B cell (primary cell): Measurements from ENCODE around the gene C4orf33. TPM values are rescaled to one million over a fixed set of nuclear protein-coding genes. Genes with fewer than 3 reads are reported as not detected.
"Not testable (repeated sequence)": the region's sequence is repeated elsewhere in the genome, so short reads cannot be mapped to it uniquely, and the experiment has no call there.

ENCODE experiments used
- ATAC-seq: fragments of 200-7000 bp; cut with Tn5 transposase; one replicate; pipeline ENCODE4 v1.10.0; 2021; ENCODE audit warnings: low read depth, mild to moderate bottlenecking, moderate number of reproducible peaks, moderate library complexity
- CTCF ChIA-PET: fragments of 350-600 bp; sonication (Branson Sonifier 250); formaldehyde crosslinking; loops from one replicate; lab custom pipeline; 2021; ENCODE audit warnings: antibody characterized with exemption, inconsistent platforms; lab: Charles Lee
- POLR2A ChIA-PET: fragments of 350-600 bp; sonication (Branson Sonifier 250); formaldehyde crosslinking; loops from one replicate; lab custom pipeline; 2021; ENCODE audit warnings: antibody characterized with exemption; lab: Charles Lee
- DNase-seq: peaks from one replicate; pipeline ENCODE4 v3.0.0; 2013
- H2AFZ ChIP-seq: 2 replicates; pipeline ENCODE4 v1.6.1; 2012; ENCODE audit warnings: mild to moderate bottlenecking, low read depth, low read length; ENCODE audit not compliant: insufficient read depth, poor library complexity, severe bottlenecking
- H3K27ac ChIP-seq, 2 donors: 1 replicate in 1 of 2; 2 replicates in 1 of 2; pipeline ENCODE4 v1.5.1; 2012 to 2013; ENCODE audit warnings: low read length in 2 of 2, mild to moderate bottlenecking in 2 of 2, moderate library complexity in 1 of 2
- H3K27me3 ChIP-seq, 4 experiments: fragments of 200-600 bp in 1 of 4; sonication (generic) in 1 of 4; replicated peaks in 1 of 4; 1 replicate in 2 of 4; 2 replicates in 2 of 4; pipeline versions ENCODE4 v1.6.1 to v1.7.0; 2013 to 2016; ENCODE audit warnings: low read length in 3 of 4, mild to moderate bottlenecking in 2 of 4, mixed read lengths in 1 of 4, moderate library complexity in 1 of 4; ENCODE audit not compliant: insufficient read depth in 4 of 4, control insufficient read depth in 3 of 4; ENCODE audit errors: control extremely low read depth in 1 of 4
- H3K36me3 ChIP-seq, 2 experiments: replicated peaks in 1 of 2; 1 replicate in 1 of 2; 2 replicates in 1 of 2; pipeline versions ENCODE4 v1.6.1 to v1.7.1; 2013; ENCODE audit warnings: low read length in 1 of 2; ENCODE audit not compliant: insufficient read depth in 2 of 2, control insufficient read depth in 1 of 2; ENCODE audit errors: control extremely low read depth in 1 of 2, extremely low read depth in 1 of 2
- H3K4me1 ChIP-seq, 2 donors: fragments of 200-600 bp in 1 of 2; sonication (generic) in 1 of 2; 1 replicate in 1 of 2; 2 replicates in 1 of 2; pipeline versions ENCODE4 v1.5.1 to v1.6.1; 2013 to 2017; ENCODE audit warnings: low read length in 2 of 2; ENCODE audit not compliant: control insufficient read depth in 2 of 2, insufficient read depth in 2 of 2
- H3K4me2 ChIP-seq: replicated peaks from 2 replicates; pipeline ENCODE3; 2012; ENCODE audit warnings: mild to moderate bottlenecking, low read depth, low read length; ENCODE audit not compliant: poor library complexity, severe bottlenecking
- H3K4me3 ChIP-seq, 5 experiments: fragments of 200-600 bp in 1 of 5; sonication (generic) in 1 of 5; 1 replicate in 3 of 5; 2 replicates in 2 of 5; pipeline versions ENCODE4 v1.5.1 to v1.7.0; 2011 to 2016; ENCODE audit warnings: low read length in 4 of 5, mild to moderate bottlenecking in 4 of 5, low read depth in 2 of 5, control low read depth in 1 of 5, moderate library complexity in 1 of 5; ENCODE audit not compliant: insufficient read depth in 1 of 5; ENCODE audit errors: control extremely low read depth in 1 of 5, extremely low read depth in 1 of 5
- H3K79me2 ChIP-seq: fragments of 200-600 bp; sonication (generic); one replicate; pipeline ENCODE4 v1.6.0; 2016; ENCODE audit warnings: low read length; ENCODE audit not compliant: control insufficient read depth, insufficient read depth
- H3K9ac ChIP-seq: fragments of 200-600 bp; sonication (generic); 2 replicates; pipeline ENCODE4 v1.6.1; 2017; ENCODE audit warnings: mild to moderate bottlenecking, low read length, moderate library complexity
- H3K9me3 ChIP-seq, 3 donors: one replicate each; pipeline versions ENCODE4 v1.6.1 to v1.7.1; 2013; ENCODE audit warnings: low read length in 2 of 3; ENCODE audit not compliant: control insufficient read depth in 2 of 3, insufficient read depth in 1 of 3; ENCODE audit errors: control extremely low read depth in 1 of 3
- H4K20me1 ChIP-seq: 2 replicates; pipeline ENCODE4 v1.6.0; 2012; ENCODE audit warnings: mild to moderate bottlenecking, low read length; ENCODE audit not compliant: insufficient read depth, control insufficient read depth, poor library complexity, severe bottlenecking
- H3K27ac Mint-ChIP-seq: one replicate; pipeline ENCODE4 v1.8.0; 2021; ENCODE audit warnings: mixed read lengths
- H3K27me3 Mint-ChIP-seq: one replicate; pipeline ENCODE4 v1.8.0; 2021; ENCODE audit warnings: mixed read lengths
- H3K4me1 Mint-ChIP-seq: one replicate; pipeline ENCODE4 v1.8.0; 2021; ENCODE audit warnings: mixed read lengths
- H3K4me3 Mint-ChIP-seq: one replicate; pipeline ENCODE4 v1.8.0; 2021; ENCODE audit warnings: mixed read lengths
- H3K9me3 Mint-ChIP-seq: one replicate; pipeline ENCODE4 v1.8.0; 2022; ENCODE audit warnings: mixed read lengths; ENCODE audit not compliant: insufficient read depth
- EZH2 ChIP-seq: IDR thresholded peaks from 2 replicates; pipeline ENCODE4 v1.6.1; 2012; ENCODE audit warnings: borderline replicate concordance, low read depth, mild to moderate bottlenecking, moderate library complexity, low read length; ENCODE audit not compliant: insufficient read depth, poor library complexity, severe bottlenecking
- WGBS: methylation state at CpG from one replicate; pipeline ENCODE4 v1.1.5; 2013; ENCODE audit warnings: missing lambda C conversion rate; ENCODE audit not compliant: insufficient coverage; 5-methylcytosine and 5-hydroxymethylcytosine counted together
- intact Hi-C: fragments of 100-400 bp; cut with micrococcal nuclease; formaldehyde crosslinking; loops from one replicate; pipeline ENCODE4 v1.10.0; 2022
- polyA plus RNA-seq: library from polyadenylated mRNA; depleted of rRNA; stranded (reverse); fragments of >200 nt; gene quantifications from 2 replicates; pipeline ENCODE4 v1.2.3, GENCODE V29; 2012
- total RNA-seq, 2 donors: library from RNA; stranded (reverse); fragments of 120-200 nt in 1 of 2; gene quantifications; 1 replicate in 1 of 2; 2 replicates in 1 of 2; pipeline versions ENCODE4 v1.2.3 to v1.2.4, GENCODE V29; 2013 to 2022
- TF ChIP-seq, protein P1 (sequence below): fragments of 200-600 bp; IDR thresholded peaks from one replicate; pipeline ENCODE4 v1.8.0; 2022; ENCODE audit warnings: antibody characterized with exemption, mild to moderate bottlenecking

The C4orf33 gene
- total and polyA plus RNA-seq, 2 donors (not counting 1 experiment from before 2014, with no cell fraction given) = 9.0 to 9.5 TPM

DNA sequence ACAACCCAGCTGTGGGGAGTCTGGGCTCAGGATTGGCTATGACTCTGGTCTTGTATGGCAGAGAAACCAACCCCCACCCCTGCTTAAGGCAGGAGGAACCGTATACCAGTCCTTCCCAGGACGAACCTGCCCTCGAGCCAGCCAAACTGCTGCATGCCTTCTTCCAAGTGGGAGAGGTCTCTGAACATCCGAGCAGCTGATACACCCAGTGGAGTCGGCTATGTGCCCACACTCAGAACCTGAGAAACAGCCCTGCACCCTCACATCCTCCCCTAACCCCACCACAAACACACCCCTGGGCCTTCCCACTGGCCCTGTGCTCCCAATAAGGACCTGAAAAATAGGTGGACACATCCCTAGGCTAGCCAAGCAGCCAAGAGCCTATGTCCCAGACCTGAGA lies 21.8 kb downstream of the C4orf33 start:
- Histone ChIP-seq H3K27me3 (no peaks in the 10 kb centered on the region), H2AFZ (no peak overlapping the region), H3K9ac (no peak overlapping the region), H3K4me2 (no peak overlapping the region), H3K79me2 (no peaks in the 10 kb centered on the region), H3K36me3 (no peaks in the 10 kb centered on the region), H3K27ac (no peak overlapping the region), H4K20me1 (no peaks in the 10 kb centered on the region), H3K4me1 (no peaks in the 10 kb centered on the region), H3K9me3 (no peaks in the 10 kb centered on the region), H3K4me3 (no peak overlapping the region)
- intact Hi-C loops = no loop called here
- no peak overlapping the region for H3K4me3 Mint-ChIP-seq
- TF ChIP-seq, protein P1, sequence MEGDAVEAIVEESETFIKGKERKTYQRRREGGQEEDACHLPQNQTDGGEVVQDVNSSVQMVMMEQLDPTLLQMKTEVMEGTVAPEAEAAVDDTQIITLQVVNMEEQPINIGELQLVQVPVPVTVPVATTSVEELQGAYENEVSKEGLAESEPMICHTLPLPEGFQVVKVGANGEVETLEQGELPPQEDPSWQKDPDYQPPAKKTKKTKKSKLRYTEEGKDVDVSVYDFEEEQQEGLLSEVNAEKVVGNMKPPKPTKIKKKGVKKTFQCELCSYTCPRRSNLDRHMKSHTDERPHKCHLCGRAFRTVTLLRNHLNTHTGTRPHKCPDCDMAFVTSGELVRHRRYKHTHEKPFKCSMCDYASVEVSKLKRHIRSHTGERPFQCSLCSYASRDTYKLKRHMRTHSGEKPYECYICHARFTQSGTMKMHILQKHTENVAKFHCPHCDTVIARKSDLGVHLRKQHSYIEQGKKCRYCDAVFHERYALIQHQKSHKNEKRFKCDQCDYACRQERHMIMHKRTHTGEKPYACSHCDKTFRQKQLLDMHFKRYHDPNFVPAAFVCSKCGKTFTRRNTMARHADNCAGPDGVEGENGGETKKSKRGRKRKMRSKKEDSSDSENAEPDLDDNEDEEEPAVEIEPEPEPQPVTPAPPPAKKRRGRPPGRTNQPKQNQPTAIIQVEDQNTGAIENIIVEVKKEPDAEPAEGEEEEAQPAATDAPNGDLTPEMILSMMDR = no peak
- no peak for TF ChIP-seq EZH2
- ATAC-seq = no peak
- POLR2A ChIA-PET = no interaction called here
- CTCF ChIA-PET = no interaction called here
- no peak overlapping the region for H3K27ac Mint-ChIP-seq
- H3K4me1 Mint-ChIP-seq = no peaks in the 10 kb centered on the region
- H3K27me3 Mint-ChIP-seq = no peaks in the 10 kb centered on the region
- WGBS = 97% methylated on average over 5 of the region's 5 CpGs
- DNase-seq = no peak
- H3K9me3 Mint-ChIP-seq = no peaks in the 10 kb centered on the region

DNA sequence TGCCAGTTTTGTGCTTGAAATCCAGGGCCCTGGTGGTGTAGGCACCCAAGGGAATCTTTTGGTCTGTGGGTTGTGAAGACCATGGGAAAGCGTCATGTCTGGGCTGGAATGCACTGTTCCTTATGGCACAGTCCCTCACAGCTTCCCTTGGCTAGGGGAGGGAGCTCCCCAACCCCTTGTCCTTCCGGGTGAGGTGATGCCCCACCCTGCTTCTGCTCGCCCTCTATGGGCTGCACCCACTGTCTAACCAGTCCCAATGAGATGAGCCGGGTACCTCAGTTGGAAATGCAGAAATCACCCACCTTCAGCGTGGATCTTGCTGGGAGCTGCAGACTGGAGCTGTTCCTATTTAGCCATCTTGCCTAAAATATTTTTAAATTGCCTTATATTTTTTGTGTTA lies 30.7 kb downstream of the C4orf33 start:
- H3K9me3 ChIP-seq, H3K4me2 ChIP-seq, H3K27me3 ChIP-seq, H3K4me3 Mint-ChIP-seq, H3K27ac Mint-ChIP-seq, H3K4me1 Mint-ChIP-seq, H3K27me3 Mint-ChIP-seq, H3K4me1 ChIP-seq, CTCF ChIA-PET, H3K9me3 Mint-ChIP-seq, H3K79me2 ChIP-seq, H3K9ac ChIP-seq, H3K36me3 ChIP-seq, H3K4me3 ChIP-seq, intact Hi-C loops, H4K20me1 ChIP-seq, H2AFZ ChIP-seq, POLR2A ChIA-PET, DNase-seq, H3K27ac ChIP-seq, ATAC-seq: not testable (repeated sequence)
- 100% methylated on average over 3 of the region's 5 CpGs for WGBS
